Coronary artery (tissue), 2 donors: ENCODE data around the gene CDH3.

Experiments used
- DNase-seq: peaks from one replicate; pipeline ENCODE4 v3.0.0-alpha.2; 2017; ENCODE audit warnings: low spot score
- H3K27ac ChIP-seq, 2 donors: fragments of 200-600 bp; sonication (generic); one replicate each; pipeline ENCODE4 v1.5.1; 2016 to 2019
- H3K4me3 ChIP-seq: fragments of 200-600 bp; sonication (generic); 2 replicates; pipeline ENCODE4 v1.5.1; 2016; ENCODE audit warnings: mild to moderate bottlenecking, moderate library complexity
- TF ChIP-seq, protein P1 (sequence below): fragments of 200-600 bp; sonication (generic); IDR thresholded peaks from one replicate; pipeline ENCODE4 v1.5.1; 2019; ENCODE audit warnings: antibody characterized with exemption

CDH3 gene

DNA sequence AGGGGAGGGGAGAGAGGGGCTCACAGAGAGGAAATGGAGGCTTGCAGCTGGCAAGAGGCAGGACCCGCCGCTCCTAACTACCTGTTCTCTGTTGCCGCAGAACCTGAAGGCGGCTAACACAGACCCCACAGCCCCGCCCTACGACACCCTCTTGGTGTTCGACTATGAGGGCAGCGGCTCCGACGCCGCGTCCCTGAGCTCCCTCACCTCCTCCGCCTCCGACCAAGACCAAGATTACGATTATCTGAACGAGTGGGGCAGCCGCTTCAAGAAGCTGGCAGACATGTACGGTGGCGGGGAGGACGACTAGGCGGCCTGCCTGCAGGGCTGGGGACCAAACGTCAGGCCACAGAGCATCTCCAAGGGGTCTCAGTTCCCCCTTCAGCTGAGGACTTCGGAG, 53.0 kb downstream of the CDH3 start:
- no peak for DNase-seq
- Histone ChIP-seq H3K27ac (no peak overlapping the region), H3K4me3 (no peak overlapping the region)
- TF ChIP-seq, protein P1, sequence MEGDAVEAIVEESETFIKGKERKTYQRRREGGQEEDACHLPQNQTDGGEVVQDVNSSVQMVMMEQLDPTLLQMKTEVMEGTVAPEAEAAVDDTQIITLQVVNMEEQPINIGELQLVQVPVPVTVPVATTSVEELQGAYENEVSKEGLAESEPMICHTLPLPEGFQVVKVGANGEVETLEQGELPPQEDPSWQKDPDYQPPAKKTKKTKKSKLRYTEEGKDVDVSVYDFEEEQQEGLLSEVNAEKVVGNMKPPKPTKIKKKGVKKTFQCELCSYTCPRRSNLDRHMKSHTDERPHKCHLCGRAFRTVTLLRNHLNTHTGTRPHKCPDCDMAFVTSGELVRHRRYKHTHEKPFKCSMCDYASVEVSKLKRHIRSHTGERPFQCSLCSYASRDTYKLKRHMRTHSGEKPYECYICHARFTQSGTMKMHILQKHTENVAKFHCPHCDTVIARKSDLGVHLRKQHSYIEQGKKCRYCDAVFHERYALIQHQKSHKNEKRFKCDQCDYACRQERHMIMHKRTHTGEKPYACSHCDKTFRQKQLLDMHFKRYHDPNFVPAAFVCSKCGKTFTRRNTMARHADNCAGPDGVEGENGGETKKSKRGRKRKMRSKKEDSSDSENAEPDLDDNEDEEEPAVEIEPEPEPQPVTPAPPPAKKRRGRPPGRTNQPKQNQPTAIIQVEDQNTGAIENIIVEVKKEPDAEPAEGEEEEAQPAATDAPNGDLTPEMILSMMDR = no peak

DNA sequence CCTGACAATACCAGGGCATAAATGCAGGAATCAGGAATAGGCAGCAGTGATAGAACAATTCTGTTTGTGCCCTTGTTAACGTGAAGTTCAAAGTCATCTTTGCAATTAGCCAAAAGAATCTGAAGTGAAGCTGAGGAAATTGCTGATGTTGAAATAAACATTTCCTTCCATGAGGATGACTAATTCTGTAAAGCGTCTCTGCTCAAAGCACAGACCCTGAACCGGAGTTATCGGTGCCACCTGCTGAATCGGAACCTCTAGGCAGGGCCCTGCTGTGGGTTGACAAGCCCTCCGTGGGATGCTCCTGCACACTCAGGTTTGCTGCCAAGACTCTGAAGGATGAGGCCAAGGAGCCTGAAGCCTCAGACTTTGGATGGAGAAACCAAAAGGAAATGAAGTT, 55.0 kb downstream of the CDH3 start:
- TF ChIP-seq, protein P1 = no peak
- no peak for DNase-seq

DNA sequence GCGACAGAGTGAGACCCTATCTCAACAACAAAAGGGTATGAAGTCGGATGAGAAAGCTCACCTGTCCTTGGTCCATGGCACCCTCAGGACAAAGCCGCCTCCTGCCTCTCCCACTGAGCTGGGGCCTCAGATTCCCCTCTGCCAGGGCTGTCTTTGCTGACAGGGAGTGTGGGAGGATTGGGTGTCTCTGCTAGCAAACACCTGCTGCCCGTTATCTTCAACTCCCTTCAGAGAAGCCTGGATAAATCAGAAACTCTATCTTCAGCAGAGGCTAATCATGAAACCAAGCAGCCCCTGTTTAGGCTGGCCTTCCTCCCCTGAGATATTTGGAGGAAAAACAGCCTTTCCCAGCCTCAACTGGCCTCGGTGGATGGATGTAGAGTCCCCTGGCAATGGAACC, 55.7 kb downstream of the CDH3 start:
- no peak overlapping the region for H3K27ac ChIP-seq
- TF ChIP-seq, protein P1 = no peak
- DNase-seq = no peak

More for the DNA sequence above, 55.0 kb downstream of the CDH3 start:
- Histone ChIP-seq H3K4me3 (no peak overlapping the region), H3K27ac (no peak overlapping the region)

DNA sequence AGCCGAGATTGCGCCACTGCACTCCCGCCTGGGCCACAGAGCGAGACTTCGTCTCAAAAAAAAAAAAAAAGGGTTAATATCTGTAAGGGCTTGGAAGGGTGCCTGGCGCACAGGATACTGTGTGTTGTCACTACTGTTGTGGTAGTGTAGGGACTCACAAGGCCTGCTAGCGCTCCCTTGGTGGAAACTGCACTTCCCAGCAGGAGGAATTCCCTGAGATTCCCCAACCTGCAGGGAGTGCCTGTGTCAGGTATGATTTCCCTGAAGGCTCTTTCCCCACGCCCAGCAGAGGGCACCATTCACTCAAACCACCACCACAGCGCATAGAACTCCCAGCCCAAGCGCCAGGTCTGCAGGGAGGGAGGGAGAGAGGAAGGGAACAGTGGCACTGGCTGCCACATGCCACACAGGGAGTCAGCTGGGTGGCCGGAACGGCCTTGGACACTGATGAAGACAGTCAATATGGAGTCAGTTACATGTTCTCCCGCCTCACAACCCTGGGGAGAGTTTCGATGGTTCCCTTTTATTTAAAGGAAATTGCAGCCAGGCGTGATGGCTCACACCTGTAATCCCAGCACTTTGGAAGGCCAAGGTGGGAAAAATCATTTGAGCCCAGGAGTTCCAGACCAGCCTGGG, 59.2 kb downstream of the CDH3 start:
- H3K4me3 ChIP-seq = no peak overlapping the region
- DNase-seq = no peak
- TF ChIP-seq, protein P1 = no peak
- no peak overlapping the region for H3K27ac ChIP-seq

More for the DNA sequence above, 55.7 kb downstream of the CDH3 start:
- no peak overlapping the region for H3K4me3 ChIP-seq

DNA sequence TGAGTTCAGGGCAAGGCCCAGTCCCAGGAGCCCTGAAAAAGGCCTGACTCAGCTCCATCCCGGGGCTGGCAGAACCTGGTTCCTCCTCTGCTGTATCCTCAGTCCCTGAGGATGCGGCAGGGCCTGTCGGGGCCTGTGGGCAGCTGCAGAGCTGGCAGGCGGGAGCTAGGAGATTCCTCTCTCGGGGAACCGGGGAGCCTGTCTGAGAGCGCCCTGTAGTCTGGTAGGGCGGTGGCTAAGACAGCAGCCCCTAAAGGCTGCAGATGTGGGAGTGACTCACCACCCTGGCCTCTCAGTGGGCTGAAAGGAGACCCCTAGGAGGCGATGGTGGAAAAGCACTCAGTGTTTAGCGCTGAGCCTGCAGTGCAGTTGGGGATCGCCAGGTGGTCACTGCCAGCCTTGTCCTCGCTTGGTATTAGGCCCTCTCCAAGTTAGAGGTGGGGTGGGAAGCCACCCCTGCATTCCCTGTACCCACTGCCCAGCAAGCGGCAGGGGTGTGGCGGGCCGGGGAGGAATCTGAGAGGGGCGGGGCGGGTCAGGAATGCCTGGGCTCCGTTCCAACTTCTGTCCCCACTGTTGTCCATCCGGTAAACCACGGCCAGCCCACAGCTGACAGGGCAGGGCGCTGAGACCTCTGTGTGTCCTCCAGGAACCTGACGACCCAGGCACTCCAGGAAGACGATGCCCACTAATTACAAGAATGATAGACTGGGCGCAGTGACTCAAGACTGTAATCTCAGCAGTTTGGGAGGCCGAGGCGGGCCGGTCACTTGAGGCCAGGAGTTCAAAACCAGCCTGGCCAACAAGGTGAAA, 62.4 kb downstream of the CDH3 start:
- no peak for DNase-seq
- TF ChIP-seq, protein P1 = no peak
- Histone ChIP-seq H3K4me3 (no peak overlapping the region), H3K27ac (no peak overlapping the region)

DNA sequence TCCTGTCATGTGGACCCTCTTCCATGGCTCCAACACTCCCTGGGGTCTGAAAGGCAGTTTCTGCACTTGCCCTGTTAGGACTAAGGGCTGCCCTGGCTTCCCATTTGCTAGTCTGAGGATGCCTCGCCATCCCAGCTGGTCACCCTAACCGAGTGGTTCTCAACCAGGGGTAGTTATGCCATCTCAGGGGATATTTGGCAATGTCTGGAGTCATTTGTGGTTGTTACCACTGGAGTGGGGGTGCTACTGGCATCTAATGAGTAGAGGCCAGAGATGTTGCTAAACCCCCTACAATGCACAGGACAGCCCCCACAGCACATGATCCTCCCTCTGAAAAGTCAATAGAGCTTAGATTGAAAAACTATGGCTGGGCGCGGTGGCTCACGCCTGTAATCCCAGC, 65.1 kb downstream of the CDH3 start:
- DNase-seq = no peak
- Histone ChIP-seq H3K27ac (no peak overlapping the region), H3K4me3 (no peak overlapping the region)
- TF ChIP-seq, protein P1 = no peak
